Rectal smooth muscle tissue (tissue), 1 donor: ENCODE data around the gene JAKMIP1.
"Not testable (repeated sequence)": the region's sequence is repeated elsewhere in the genome, so short reads cannot be mapped to it uniquely, and the experiment has no call there.

Experiments
- H3K27ac ChIP-seq: one replicate; pipeline ENCODE4 v1.7.0; 2013; ENCODE audit warnings: low read depth, low read length, inconsistent platforms
- H3K27me3 ChIP-seq: one replicate; pipeline ENCODE4 v1.7.0; 2013; ENCODE audit warnings: low read length; ENCODE audit not compliant: control insufficient read depth, insufficient read depth
- H3K36me3 ChIP-seq: one replicate; pipeline ENCODE4 v1.7.0; 2013; ENCODE audit warnings: low read length; ENCODE audit not compliant: control insufficient read depth, insufficient read depth
- H3K4me1 ChIP-seq: one replicate; pipeline ENCODE4 v1.7.0; 2013; ENCODE audit warnings: low read length; ENCODE audit not compliant: control insufficient read depth, insufficient read depth
- H3K4me3 ChIP-seq: one replicate; pipeline ENCODE4 v1.7.0; 2013; ENCODE audit warnings: low read length
- H3K9ac ChIP-seq: one replicate; pipeline ENCODE4 v1.7.0; 2013; ENCODE audit warnings: low read length

Gene JAKMIP1

DNA sequence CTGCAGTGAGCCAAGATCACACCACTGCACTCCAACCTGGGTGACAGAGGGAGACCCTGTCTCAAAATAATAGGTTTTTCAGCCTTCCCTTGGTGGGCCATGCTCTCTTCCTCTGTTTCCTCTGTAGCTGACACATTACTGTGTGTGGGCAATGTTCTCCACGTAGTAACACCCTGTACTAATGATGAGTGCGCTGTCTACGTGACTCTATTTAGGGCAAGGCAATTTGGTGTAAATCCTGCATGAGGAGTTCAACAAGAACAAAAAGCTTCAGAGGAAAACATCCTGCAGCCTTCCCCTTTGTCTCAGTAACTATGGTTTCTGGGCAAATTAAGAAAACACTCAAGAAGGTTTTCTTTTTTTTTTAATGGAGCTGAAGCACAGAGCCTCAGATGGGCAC lies 24.4 kb upstream of the JAKMIP1 start:
- peaks cover 8% of the 10 kb centered on the region for H3K27me3 ChIP-seq
- no peak overlapping the region for H3K9ac ChIP-seq
- no peaks in the 10 kb centered on the region for H3K36me3 ChIP-seq
- H3K4me3 ChIP-seq, result no peak overlapping the region
- H3K27ac ChIP-seq, result no peak overlapping the region
- H3K4me1 ChIP-seq, result no peaks in the 10 kb centered on the region

- Histone ChIP-seq H3K27ac (no peak overlapping the region), H3K9ac (no peak overlapping the region), H3K27me3 (peaks cover 5% of the 10 kb centered on the region), H3K4me3 (no peak overlapping the region), H3K36me3 (no peaks in the 10 kb centered on the region), H3K4me1 (no peaks in the 10 kb centered on the region)
Measured at GRCh38 chr4:6222761-6223292, 22.5 kb upstream of the JAKMIP1 start.

- peak overlapping the region; percentile 51 for H3K4me3 ChIP-seq
- H3K4me1 ChIP-seq, result no peaks in the 10 kb centered on the region
- no peak overlapping the region for H3K9ac ChIP-seq
- H3K27ac ChIP-seq, result no peak overlapping the region
- peaks cover 5% of the 10 kb centered on the region for H3K27me3 ChIP-seq
- no peaks in the 10 kb centered on the region for H3K36me3 ChIP-seq
Measured at GRCh38 chr4:6221851-6222760, 21.8 kb upstream of the JAKMIP1 start.

DNA sequence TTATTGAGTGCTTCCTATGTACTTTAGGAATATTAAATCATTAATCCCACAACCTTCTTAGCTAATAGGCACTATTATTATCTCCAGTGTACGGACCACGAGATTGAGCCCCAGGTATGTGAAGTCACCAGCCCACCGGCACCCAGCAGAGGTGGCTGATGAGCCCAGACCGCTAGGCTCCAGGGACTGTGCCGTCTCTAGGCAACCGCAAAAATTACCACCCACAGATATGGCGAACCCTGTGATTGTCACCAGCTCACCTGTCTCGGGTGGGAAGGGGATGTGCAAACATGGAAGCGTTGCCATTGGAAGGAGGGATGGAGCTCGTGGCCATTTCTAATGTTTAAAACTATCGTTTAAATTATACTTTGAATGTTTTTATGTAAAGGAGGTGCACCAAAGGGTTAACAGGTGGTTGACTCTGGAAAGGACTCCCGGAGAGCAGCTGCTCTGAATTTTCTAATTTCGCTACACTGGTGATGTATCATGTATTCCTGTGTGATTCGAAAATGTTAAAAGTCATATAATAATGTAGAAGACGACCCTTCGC lies 21.0 kb upstream of the JAKMIP1 start:
- Histone ChIP-seq H3K36me3 (no peaks in the 10 kb centered on the region), H3K4me1 (no peaks in the 10 kb centered on the region), H3K4me3 (peak overlapping the region; percentile 51), H3K27ac (no peak overlapping the region), H3K9ac (no peak overlapping the region), H3K27me3 (peaks cover 5% of the 10 kb centered on the region)

- Histone ChIP-seq H3K9ac (no peak overlapping the region), H3K27me3 (peaks cover 5% of the 10 kb centered on the region), H3K36me3 (no peaks in the 10 kb centered on the region)
Measured at GRCh38 chr4:6217716-6218381, 17.5 kb upstream of the JAKMIP1 start.

GRCh38 chr4:6216588-6216987 lies 16.2 kb upstream of the JAKMIP1 start:
- Histone ChIP-seq H3K27me3 (peaks cover 5% of the 10 kb centered on the region), H3K4me1 (no peaks in the 10 kb centered on the region), H3K9ac (no peak overlapping the region)

More at GRCh38 chr4:6217716-6218381, 17.5 kb upstream of the JAKMIP1 start:
- Histone ChIP-seq H3K4me3 (no peak overlapping the region), H3K4me1 (no peaks in the 10 kb centered on the region), H3K27ac (no peak overlapping the region)

GRCh38 chr4:6209921-6210320 lies 9.6 kb upstream of the JAKMIP1 start:
- Histone ChIP-seq H3K27me3 (no peaks in the 10 kb centered on the region), H3K36me3 (no peaks in the 10 kb centered on the region), H3K27ac (no peak overlapping the region), H3K4me1 (no peaks in the 10 kb centered on the region), H3K9ac (no peak overlapping the region), H3K4me3 (no peak overlapping the region)

More at GRCh38 chr4:6216588-6216987, 16.2 kb upstream of the JAKMIP1 start:
- Histone ChIP-seq H3K4me3 (no peak overlapping the region), H3K27ac (no peak overlapping the region), H3K36me3 (no peaks in the 10 kb centered on the region)

- H3K36me3 ChIP-seq, H3K4me3 ChIP-seq, H3K9ac ChIP-seq, H3K27ac ChIP-seq, H3K4me1 ChIP-seq, H3K27me3 ChIP-seq: not testable (repeated sequence)
Measured at GRCh38 chr4:6209291-6209690, 8.9 kb upstream of the JAKMIP1 start.

GRCh38 chr4:6208416-6208815 lies 8.1 kb upstream of the JAKMIP1 start:
- Histone ChIP-seq H3K4me1 (no peaks in the 10 kb centered on the region), H3K27ac (no peak overlapping the region), H3K9ac (no peak overlapping the region), H3K4me3 (no peak overlapping the region), H3K36me3 (no peaks in the 10 kb centered on the region), H3K27me3 (no peaks in the 10 kb centered on the region)

DNA sequence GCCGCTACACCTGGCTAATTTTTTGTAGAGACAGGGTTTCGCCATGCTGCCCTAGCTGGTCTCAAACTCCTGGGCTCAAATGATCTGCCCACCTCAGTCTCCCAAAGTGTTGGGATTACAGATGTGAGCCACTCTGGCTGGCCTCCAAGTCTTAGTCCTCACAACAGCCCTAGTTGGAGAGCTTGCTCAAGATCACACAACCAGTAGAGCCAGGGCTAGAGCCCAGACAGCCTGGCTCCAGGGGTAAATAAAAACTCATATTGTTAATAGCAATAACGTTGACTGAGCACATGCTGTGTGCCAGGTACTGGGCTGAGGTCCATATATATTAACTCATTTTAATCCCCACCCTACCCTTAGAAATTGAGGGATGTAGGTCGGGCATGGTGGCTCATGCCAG lies 7.3 kb upstream of the JAKMIP1 start:
- no peak overlapping the region for H3K27ac ChIP-seq
- no peak overlapping the region for H3K9ac ChIP-seq
- H3K27me3 ChIP-seq, result no peaks in the 10 kb centered on the region
- H3K4me1 ChIP-seq, result no peaks in the 10 kb centered on the region
- H3K36me3 ChIP-seq, result no peaks in the 10 kb centered on the region
- no peak overlapping the region for H3K4me3 ChIP-seq

DNA sequence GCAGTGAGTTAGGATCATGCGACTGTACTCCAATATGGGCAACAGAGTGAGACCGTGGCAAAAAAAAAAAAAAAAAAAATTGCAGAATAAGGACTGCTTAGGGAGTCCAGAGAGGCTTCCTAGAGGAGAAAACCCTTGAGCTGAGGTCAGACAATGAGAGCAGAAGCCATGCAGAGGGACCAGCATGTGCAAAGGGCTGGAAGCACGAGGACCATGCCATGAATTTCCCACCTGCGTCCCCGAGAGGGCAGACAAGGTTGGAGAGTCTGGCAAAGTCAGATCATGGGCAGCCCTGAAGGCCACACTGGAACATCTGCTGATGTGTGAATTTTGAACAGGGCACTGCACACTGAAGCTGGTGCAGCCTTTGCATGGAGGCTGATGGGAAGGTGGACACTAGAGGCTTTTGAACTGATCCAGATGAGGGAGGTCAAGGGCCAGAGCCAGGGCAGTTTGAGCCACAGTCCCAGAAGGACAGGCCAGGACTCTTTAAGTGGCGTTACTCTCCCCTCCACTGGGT lies 6.5 kb upstream of the JAKMIP1 start:
- Histone ChIP-seq H3K36me3 (no peaks in the 10 kb centered on the region), H3K27me3 (no peaks in the 10 kb centered on the region), H3K4me3 (no peak overlapping the region), H3K9ac (no peak overlapping the region), H3K27ac (no peak overlapping the region), H3K4me1 (no peaks in the 10 kb centered on the region)

GRCh38 chr4:6205973-6206372 lies 5.6 kb upstream of the JAKMIP1 start:
- Histone ChIP-seq H3K36me3 (no peaks in the 10 kb centered on the region), H3K27me3 (no peaks in the 10 kb centered on the region), H3K9ac (no peak overlapping the region), H3K4me3 (no peak overlapping the region), H3K27ac (no peak overlapping the region), H3K4me1 (no peaks in the 10 kb centered on the region)
